HepG2 (cell line): ENCODE measurements around the gene SPSB2. TPM values are rescaled to one million over a fixed set of nuclear protein-coding genes. Genes with fewer than 3 reads are reported as not detected.
"Not testable (repeated sequence)": the region's sequence is repeated elsewhere in the genome, so short reads cannot be mapped to it uniquely, and the experiment has no call there.

Experiments used
- ATAC-seq: fragments of 200-7000 bp; cut with Tn5 transposase; 3 replicates; pipeline ENCODE4 v1.9.1; 2020; ENCODE audit warnings: mild to moderate bottlenecking, moderate library complexity
- BruUV-seq: library from RNA; stranded (reverse); fragments of 400-500 nt; replicated peaks from 2 replicates; lab custom pipeline; 2021; lab: Mats Ljungman, UMichigan
- CTCF ChIA-PET: fragments of 300-600 bp; formaldehyde crosslinking; extraction: SDS; loops from one replicate; lab custom pipeline; 2021; ENCODE audit warnings: low total read pairs, inconsistent platforms, low intra/inter-chr PET ratio; lab: Yijun Ruan, JAX
- POLR2A ChIA-PET: fragments of 350-600 bp; sonication (Branson Sonifier 250); formaldehyde crosslinking; loops from one replicate; lab custom pipeline; 2020; ENCODE audit warnings: antibody characterized with exemption, inconsistent platforms; lab: Yijun Ruan, JAX
- DNase-seq: peaks from one replicate; pipeline ENCODE4 v3.0.0-alpha.2; 2015; ENCODE audit warnings: low spot score
- FAIRE-seq: peaks from 3 replicates; lab custom pipeline; 2011; peaks lifted over from hg19 to GRCh38; lab: Jason Lieb, UNC
- H2AFZ ChIP-seq: one replicate; pipeline ENCODE4 v1.6.1; 2011; ENCODE audit warnings: low read length, inconsistent platforms
- H3K27ac ChIP-seq: fragments of 300-600 bp; 3 replicates; pipeline ENCODE4 v1.8.0; 2011; ENCODE audit warnings: mixed run types, mild to moderate bottlenecking, mixed read lengths, low read length, inconsistent platforms; ENCODE audit not compliant: insufficient read depth; ENCODE audit errors: extremely low read length
- H3K27me3 ChIP-seq, 2 experiments: fragments of 200-600 bp in 1 of 2; 2 replicates in 1 of 2; 3 replicates in 1 of 2; pipeline versions ENCODE4 v1.6.0 to v1.8.0; 2011; ENCODE audit warnings: low read length in 2 of 2, mild to moderate bottlenecking in 2 of 2, moderate library complexity in 2 of 2, inconsistent platforms in 1 of 2; ENCODE audit not compliant: insufficient read depth in 2 of 2, control insufficient read depth in 1 of 2
- H3K36me3 ChIP-seq, 2 experiments: fragments of 200-600 bp in 1 of 2; replicated peaks in 1 of 2; 2 replicates in 1 of 2; 3 replicates in 1 of 2; pipeline versions ENCODE4 v1.5.1 to v1.8.0; 2011; ENCODE audit warnings: low read length in 2 of 2, inconsistent platforms in 1 of 2; ENCODE audit not compliant: insufficient read depth in 2 of 2, control insufficient read depth in 1 of 2
- H3K4me1 ChIP-seq: 2 replicates; pipeline ENCODE4 v1.5.1; 2012; ENCODE audit warnings: low read length, inconsistent platforms; ENCODE audit not compliant: insufficient read depth
- H3K4me2 ChIP-seq: 2 replicates; pipeline ENCODE4 v1.6.0; 2011; ENCODE audit warnings: low read depth, low read length, inconsistent platforms
- H3K4me3 ChIP-seq, 3 experiments: fragments of 200-600 bp in 1 of 3; sonication (generic), shearing (Covaris generic) in 1 of 3; replicated peaks in 1 of 3; 2 replicates each; pipeline ENCODE4 v1.5.1; 2011 to 2016; ENCODE audit warnings: low read length in 3 of 3, inconsistent platforms in 2 of 3, low read depth in 2 of 3, mild to moderate bottlenecking in 2 of 3, control low read depth in 1 of 3, mixed read lengths in 1 of 3; ENCODE audit not compliant: insufficient read depth in 1 of 3
- H3K79me2 ChIP-seq: one replicate; pipeline ENCODE4 v1.6.1; 2011; ENCODE audit warnings: low read length, inconsistent platforms; ENCODE audit not compliant: insufficient read depth
- H3K9ac ChIP-seq: 2 replicates; pipeline ENCODE4 v1.6.0; 2011; ENCODE audit warnings: mild to moderate bottlenecking, low read depth, low read length, inconsistent platforms; ENCODE audit not compliant: insufficient read depth
- H3K9me3 ChIP-seq: 2 replicates; pipeline ENCODE4 v1.5.1; 2012; ENCODE audit warnings: mild to moderate bottlenecking, low read length
- H4K20me1 ChIP-seq: 2 replicates; pipeline ENCODE4 v1.6.0; 2011; ENCODE audit warnings: inconsistent platforms, mild to moderate bottlenecking, low read length, moderate library complexity; ENCODE audit not compliant: insufficient read depth
- ZNF121 ChIP-seq: sonication (generic); formaldehyde crosslinking; IDR thresholded peaks from 2 replicates; pipeline ENCODE4 v1.5.0; 2020; ENCODE audit warnings: mild to moderate bottlenecking, missing genetic modification reagents
- ZNF460 ChIP-seq: sonication (generic); formaldehyde crosslinking; IDR thresholded peaks from 2 replicates; pipeline ENCODE4 v1.5.1; 2020; ENCODE audit warnings: missing genetic modification reagents, mild to moderate bottlenecking, borderline replicate concordance
- WGBS: methylation state at CpG from one replicate; pipeline ENCODE4 v1.1.6; 2017; ENCODE audit warnings: low lambda C conversion rate; 5-methylcytosine and 5-hydroxymethylcytosine counted together
- in situ Hi-C: cut with HindIII; loops from 2 replicates; pipeline ENCODE4 v1.10.0; 2017; ENCODE audit warnings: low pct_unique_long_range_greater_than_20kb; ENCODE audit not compliant: extremely low pct_ligation_motif_present
- intact Hi-C: fragments of 100-400 bp; cut with micrococcal nuclease; formaldehyde crosslinking; loops from one replicate; pipeline ENCODE4 v1.10.0; 2022; ENCODE audit not compliant: unreplicated experiment
- polyA plus RNA-seq, 8 experiments: library from polyadenylated mRNA; depleted of rRNA in 3 of 8; stranded (reverse) in 7 of 8; unstranded in 1 of 8; fragments of >200 nt; fragmentation: Illumina TruSeq in 4 of 8; extraction: Trizol in 4 of 8; gene quantifications; 2 replicates each; pipeline versions ENCODE4 v1.2.1 to v1.2.3, GENCODE V29; 2011 to 2016; ENCODE audit warnings: low read depth in 4 of 8, missing spikeins in 1 of 8, mixed read lengths in 1 of 8; ENCODE audit not compliant: insufficient read depth in 1 of 8
- total RNA-seq, 5 experiments: library from RNA; depleted of rRNA; stranded (reverse); fragments of >200 nt; fragmentation: Illumina TruSeq; extraction: Trizol; gene quantifications; 2 replicates each; pipeline ENCODE4 v1.2.3, GENCODE V29; 2016; ENCODE audit warnings: low read depth in 1 of 5
- TF ChIP-seq, protein P1 (sequence below): sonication (generic); formaldehyde crosslinking; IDR thresholded peaks from 2 replicates; pipeline ENCODE4 v1.5.0; 2020; ENCODE audit warnings: mild to moderate bottlenecking, missing genetic modification reagents, borderline replicate concordance

Gene SPSB2
- total and polyA plus RNA-seq, 2 of the 13 experiments (the other 11 are each of a cell fraction or from before 2014, with no cell fraction given) = 2.0 to 6.2 TPM

DNA sequence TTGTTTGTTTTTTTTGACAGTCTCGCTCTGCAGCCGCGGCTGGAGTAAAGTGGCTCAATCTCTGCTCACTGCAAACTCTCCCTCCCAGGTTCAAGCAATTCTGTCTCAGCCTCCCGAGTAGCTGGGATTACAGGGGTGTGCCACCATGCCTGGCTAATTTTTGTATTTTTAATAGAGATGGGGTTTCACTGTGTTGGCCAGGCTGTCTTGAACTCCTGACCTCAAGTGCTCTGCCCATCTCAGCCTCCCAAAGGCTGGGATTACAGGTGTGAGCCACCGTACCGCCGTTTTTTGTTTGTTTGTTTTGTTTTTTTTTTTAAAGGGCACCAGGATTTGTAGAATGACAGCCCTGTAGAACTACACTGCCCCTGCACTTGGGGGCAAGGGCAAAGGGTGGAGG is 15.7 kb upstream of the SPSB2 start:
- H3K4me3 ChIP-seq, H4K20me1 ChIP-seq, H3K4me2 ChIP-seq, DNase-seq, CTCF ChIA-PET, H3K9ac ChIP-seq, H3K27me3 ChIP-seq, H3K36me3 ChIP-seq, ATAC-seq, H3K79me2 ChIP-seq, BruUV-seq, FAIRE-seq, H3K9me3 ChIP-seq, in situ Hi-C loops, H2AFZ ChIP-seq, intact Hi-C loops: not testable (repeated sequence)
- 51% methylated on average over 7 of the region's 7 CpGs for WGBS
- H3K27ac ChIP-seq = peak overlapping the region; percentile 19
- peaks cover 52% of the 10 kb centered on the region for H3K4me1 ChIP-seq
- POLR2A ChIA-PET = interaction anchor here (1.4 to 3.0 kb wide), 2 partner anchors 17 to 56 kb away, joined by 3 to 25 read pairs; partner anchors contain the start of genes C12orf57 and SPSB2
- TF ChIP-seq ZNF121 (CRISPR knock-in tag) (peak; percentile 66), ZNF460 (CRISPR knock-in tag) (peak; percentile 61; the same call in 1 of the 2 replicates)
- TF ChIP-seq, protein P1, sequence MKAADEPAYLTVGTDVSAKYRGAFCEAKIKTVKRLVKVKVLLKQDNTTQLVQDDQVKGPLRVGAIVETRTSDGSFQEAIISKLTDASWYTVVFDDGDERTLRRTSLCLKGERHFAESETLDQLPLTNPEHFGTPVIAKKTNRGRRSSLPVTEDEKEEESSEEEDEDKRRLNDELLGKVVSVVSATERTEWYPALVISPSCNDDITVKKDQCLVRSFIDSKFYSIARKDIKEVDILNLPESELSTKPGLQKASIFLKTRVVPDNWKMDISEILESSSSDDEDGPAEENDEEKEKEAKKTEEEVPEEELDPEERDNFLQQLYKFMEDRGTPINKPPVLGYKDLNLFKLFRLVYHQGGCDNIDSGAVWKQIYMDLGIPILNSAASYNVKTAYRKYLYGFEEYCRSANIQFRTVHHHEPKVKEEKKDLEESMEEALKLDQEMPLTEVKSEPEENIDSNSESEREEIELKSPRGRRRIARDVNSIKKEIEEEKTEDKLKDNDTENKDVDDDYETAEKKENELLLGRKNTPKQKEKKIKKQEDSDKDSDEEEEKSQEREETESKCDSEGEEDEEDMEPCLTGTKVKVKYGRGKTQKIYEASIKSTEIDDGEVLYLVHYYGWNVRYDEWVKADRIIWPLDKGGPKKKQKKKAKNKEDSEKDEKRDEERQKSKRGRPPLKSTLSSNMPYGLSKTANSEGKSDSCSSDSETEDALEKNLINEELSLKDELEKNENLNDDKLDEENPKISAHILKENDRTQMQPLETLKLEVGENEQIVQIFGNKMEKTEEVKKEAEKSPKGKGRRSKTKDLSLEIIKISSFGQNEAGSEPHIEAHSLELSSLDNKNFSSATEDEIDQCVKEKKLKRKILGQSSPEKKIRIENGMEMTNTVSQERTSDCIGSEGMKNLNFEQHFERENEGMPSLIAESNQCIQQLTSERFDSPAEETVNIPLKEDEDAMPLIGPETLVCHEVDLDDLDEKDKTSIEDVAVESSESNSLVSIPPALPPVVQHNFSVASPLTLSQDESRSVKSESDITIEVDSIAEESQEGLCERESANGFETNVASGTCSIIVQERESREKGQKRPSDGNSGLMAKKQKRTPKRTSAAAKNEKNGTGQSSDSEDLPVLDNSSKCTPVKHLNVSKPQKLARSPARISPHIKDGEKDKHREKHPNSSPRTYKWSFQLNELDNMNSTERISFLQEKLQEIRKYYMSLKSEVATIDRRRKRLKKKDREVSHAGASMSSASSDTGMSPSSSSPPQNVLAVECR (CRISPR knock-in tag) = peak; percentile 28; the same call in 1 of the 2 replicates
